IMR-90 (cell line): Measurements from ENCODE around the gene TMEM38A. TPM values are rescaled to one million over a fixed set of nuclear protein-coding genes. Genes with fewer than 3 reads are reported as not detected.

Experiments used
- ATAC-seq: fragments of 200-7000 bp; cut with Tn5 transposase; 2 replicates; pipeline ENCODE4 v1.9.1; 2020; ENCODE audit warnings: low read depth, mild to moderate bottlenecking, moderate library complexity
- BruUV-seq: library from RNA; stranded (reverse); fragments of 400-500 nt; replicated peaks from 2 replicates; lab custom pipeline; 2021; lab: Mats Ljungman, UMichigan
- CTCF ChIA-PET: fragments of 300-600 bp; formaldehyde crosslinking; extraction: SDS; loops from one replicate; lab custom pipeline; 2021; ENCODE audit warnings: antibody characterized with exemption; lab: Yijun Ruan, JAX
- POLR2A ChIA-PET: fragments of 300-600 bp; sonication (Branson Sonifier 250); formaldehyde crosslinking; loops from one replicate; lab custom pipeline; 2022; ENCODE audit warnings: antibody characterized with exemption; ENCODE audit not compliant: unreplicated experiment; lab: Charles Lee
- DNase-seq: peaks from one replicate; pipeline ENCODE4 v3.0.0; 2013
- H2AFZ ChIP-seq: replicated peaks from 2 replicates; pipeline ENCODE3; 2013; ENCODE audit warnings: low read length, mild to moderate bottlenecking; ENCODE audit not compliant: poor library complexity
- H2AK5ac ChIP-seq: 2 replicates; pipeline ENCODE4 v1.6.1; 2013; ENCODE audit warnings: low read depth, low read length, inconsistent platforms
- H2AK9ac ChIP-seq: replicated peaks from 2 replicates; pipeline ENCODE3; 2013; ENCODE audit warnings: mild to moderate bottlenecking, low read depth, low read length, moderate library complexity; ENCODE audit not compliant: poor library complexity
- H2BK120ac ChIP-seq: 2 replicates; pipeline ENCODE4 v1.6.1; 2013; ENCODE audit warnings: low read depth, low read length, inconsistent platforms
- H2BK15ac ChIP-seq: 3 replicates; pipeline ENCODE4 v1.6.1; 2013; ENCODE audit warnings: low read depth, low read length, inconsistent platforms
- H2BK20ac ChIP-seq: 2 replicates; pipeline ENCODE4 v1.6.1; 2013; ENCODE audit warnings: low read depth, mild to moderate bottlenecking, inconsistent platforms, low read length, moderate library complexity
- H2BK5ac ChIP-seq: 2 replicates; pipeline ENCODE4 v1.6.1; 2013; ENCODE audit warnings: mild to moderate bottlenecking, low read depth, low read length, inconsistent platforms; ENCODE audit not compliant: poor library complexity, severe bottlenecking
- H3K14ac ChIP-seq: replicated peaks from 2 replicates; pipeline ENCODE4 v1.6.1; 2013; ENCODE audit warnings: low read depth, low read length, inconsistent platforms
- H3K18ac ChIP-seq: 2 replicates; pipeline ENCODE4 v1.6.1; 2013; ENCODE audit warnings: low read depth, low read length, control low read depth
- H3K23ac ChIP-seq: 2 replicates; pipeline ENCODE4 v1.6.1; 2013; ENCODE audit warnings: low read depth, low read length, inconsistent platforms
- H3K27ac ChIP-seq: 2 replicates; pipeline ENCODE4 v1.5.1; 2013; ENCODE audit warnings: mild to moderate bottlenecking, control low read depth, low read length; ENCODE audit not compliant: insufficient read depth
- H3K27me3 ChIP-seq: 2 replicates; pipeline ENCODE4 v1.6.1; 2013; ENCODE audit warnings: low read length; ENCODE audit not compliant: control insufficient read depth, insufficient read depth
- H3K36me3 ChIP-seq: 2 replicates; pipeline ENCODE4 v1.6.1; 2013; ENCODE audit warnings: low read length, mixed read lengths; ENCODE audit not compliant: control insufficient read depth, insufficient read depth
- H3K4ac ChIP-seq: 2 replicates; pipeline ENCODE4 v1.6.1; 2013; ENCODE audit warnings: low read depth, low read length, inconsistent platforms
- H3K4me1 ChIP-seq: 2 replicates; pipeline ENCODE4 v1.6.1; 2013; ENCODE audit warnings: low read length, mixed read lengths; ENCODE audit not compliant: control insufficient read depth, insufficient read depth
- H3K4me2 ChIP-seq: 2 replicates; pipeline ENCODE4 v1.6.1; 2013; ENCODE audit warnings: low read depth, mild to moderate bottlenecking, control low read depth, low read length, moderate library complexity
- H3K4me3 ChIP-seq: 2 replicates; pipeline ENCODE4 v1.5.1; 2013; ENCODE audit warnings: low read depth, mild to moderate bottlenecking, control low read depth, low read length, moderate library complexity; ENCODE audit not compliant: insufficient read depth
- H3K56ac ChIP-seq: 2 replicates; pipeline ENCODE4 v1.6.1; 2013; ENCODE audit warnings: low read length, inconsistent platforms; ENCODE audit not compliant: insufficient read depth; ENCODE audit errors: extremely low read depth
- H3K79me1 ChIP-seq, 2 experiments: 2 replicates each; pipeline ENCODE4 v1.6.1; 2013; ENCODE audit warnings: low read length in 2 of 2, inconsistent platforms in 1 of 2, low read depth in 1 of 2
- H3K9ac ChIP-seq: 2 replicates; pipeline ENCODE4 v1.6.1; 2013; ENCODE audit warnings: low read depth, low read length, control low read depth
- H3K9me1 ChIP-seq: 2 replicates; pipeline ENCODE4 v1.6.1; 2013; ENCODE audit warnings: low read length, inconsistent platforms; ENCODE audit not compliant: insufficient read depth
- H3K9me3 ChIP-seq: 2 replicates; pipeline ENCODE4 v1.6.1; 2013; ENCODE audit warnings: low read length; ENCODE audit not compliant: control insufficient read depth, insufficient read depth
- H4K20me1 ChIP-seq: 2 replicates; pipeline ENCODE4 v1.6.1; 2013; ENCODE audit warnings: low read length, inconsistent platforms; ENCODE audit not compliant: insufficient read depth
- H4K5ac ChIP-seq: 2 replicates; pipeline ENCODE4 v1.6.1; 2013; ENCODE audit warnings: mild to moderate bottlenecking, low read depth, low read length, control low read depth
- H4K8ac ChIP-seq, 2 experiments: 2 replicates each; pipeline ENCODE4 v1.6.1; 2013; ENCODE audit warnings: low read depth in 2 of 2, low read length in 2 of 2, control low read depth in 1 of 2, inconsistent platforms in 1 of 2
- H4K91ac ChIP-seq: 2 replicates; pipeline ENCODE4 v1.6.1; 2013; ENCODE audit warnings: low read depth, low read length, inconsistent platforms; ENCODE audit not compliant: insufficient read depth
- BHLHE40 ChIP-seq: fragments of 150-350 bp; IDR thresholded peaks from 2 replicates; pipeline ENCODE4 v1.6.1; 2016; ENCODE audit warnings: mild to moderate bottlenecking, low read depth, low read length
- CEBPB ChIP-seq: IDR thresholded peaks from 2 replicates; pipeline ENCODE4 v1.6.1; 2012; ENCODE audit warnings: low read depth, low read length, improper control_type of control experiment
- CHD1 ChIP-seq: IDR thresholded peaks from 2 replicates; pipeline ENCODE4 v1.6.1; 2012; ENCODE audit warnings: low read depth, low read length, improper control_type of control experiment
- CTCF ChIP-seq: conservative IDR thresholded peaks from 2 replicates; pipeline ENCODE4 v1.5.1; 2012; ENCODE audit warnings: mild to moderate bottlenecking, low read depth, low read length, improper control_type of control experiment
- ELK1 ChIP-seq: fragments of 150-350 bp; IDR thresholded peaks from 2 replicates; pipeline ENCODE4 v1.6.1; 2016; ENCODE audit warnings: low read depth, mild to moderate bottlenecking, low read length, moderate library complexity, borderline replicate concordance
- FOS ChIP-seq: fragments of 150-350 bp; IDR thresholded peaks from 2 replicates; pipeline ENCODE4 v1.6.1; 2016; ENCODE audit warnings: low read depth, low read length
- MAFK ChIP-seq: IDR thresholded peaks from 2 replicates; pipeline ENCODE4 v1.6.1; 2012; ENCODE audit warnings: low read depth, low read length, improper control_type of control experiment
- MAZ ChIP-seq: IDR thresholded peaks from 2 replicates; pipeline ENCODE4 v1.6.1; 2012; ENCODE audit warnings: low read depth, mild to moderate bottlenecking, low read length, improper control_type of control experiment, moderate library complexity, borderline replicate concordance
- MXI1 ChIP-seq: IDR thresholded peaks from 2 replicates; pipeline ENCODE4 v1.6.1; 2012; ENCODE audit warnings: low read depth, mild to moderate bottlenecking, low read length, moderate library complexity, borderline replicate concordance
- NFE2L2 ChIP-seq: fragments of 150-350 bp; IDR thresholded peaks from 2 replicates; pipeline ENCODE4 v1.6.1; 2016; ENCODE audit warnings: low read depth, mild to moderate bottlenecking, low read length
- POLR2A ChIP-seq: IDR thresholded peaks from 2 replicates; pipeline ENCODE4 v1.6.1; 2012; ENCODE audit warnings: mild to moderate bottlenecking, low read depth, low read length
- RAD21 ChIP-seq: IDR thresholded peaks from 2 replicates; pipeline ENCODE4 v1.6.1; 2012; ENCODE audit warnings: low read length, improper control_type of control experiment
- RCOR1 ChIP-seq: IDR thresholded peaks from 2 replicates; pipeline ENCODE4 v1.6.1; 2012; ENCODE audit warnings: mild to moderate bottlenecking, low read length, improper control_type of control experiment; ENCODE audit not compliant: insufficient replicate concordance
- RFX5 ChIP-seq: IDR thresholded peaks from 2 replicates; pipeline ENCODE4 v1.8.0; 2012; ENCODE audit warnings: low read depth, mild to moderate bottlenecking, low read length, moderate library complexity
- SMC3 ChIP-seq: fragments of 150-350 bp; IDR thresholded peaks from 2 replicates; pipeline ENCODE4 v1.6.1; 2016; ENCODE audit warnings: low read depth, mild to moderate bottlenecking, antibody characterized with exemption, low read length, moderate library complexity
- USF2 ChIP-seq: fragments of 150-350 bp; IDR thresholded peaks from 2 replicates; pipeline ENCODE4 v1.6.1; 2017; ENCODE audit warnings: mild to moderate bottlenecking, antibody characterized with exemption, low read length, low read depth
- WGBS, 2 experiments: methylation state at CpG; one replicate each; pipeline versions ENCODE4 v1.1.5 to v1.1.7; 2013; ENCODE audit warnings: missing lambda C conversion rate in 2 of 2; ENCODE audit not compliant: insufficient read length in 1 of 2; ENCODE audit errors: extremely low coverage in 2 of 2; 5-methylcytosine and 5-hydroxymethylcytosine counted together
- dilution Hi-C: fragments of 300-500 bp; cut with HindIII; formaldehyde crosslinking; loops from one replicate; pipeline ENCODE4 v1.14.3; 2018; ENCODE audit warnings: low sequenced_read_pairs; ENCODE audit not compliant: unreplicated experiment
- in situ Hi-C: fragments of 300-500 bp; cut with MboI; formaldehyde crosslinking; loops from 3 replicates; pipeline ENCODE4 v1.14.3; 2019; ENCODE audit warnings: low sequenced_read_pairs, inconsistent platforms, mixed read lengths
- intact Hi-C: fragments of 100-400 bp; cut with micrococcal nuclease; formaldehyde crosslinking; loops from 2 replicates; pipeline ENCODE4 v1.10.0; 2022
- polyA plus RNA-seq, 3 experiments: library from polyadenylated mRNA; depleted of rRNA; stranded (reverse); fragments of >200 nt; gene quantifications; 2 replicates each; pipeline ENCODE4 v1.2.3, GENCODE V29; 2012; ENCODE audit warnings: low replicate concordance in 1 of 3
- total RNA-seq: library from RNA; depleted of rRNA; stranded (reverse); fragments of >200 nt; gene quantifications from 2 replicates; pipeline ENCODE4 v1.2.3, GENCODE V29; 2012

The TMEM38A gene
- total and polyA plus RNA-seq, 2 of the 4 experiments (the other 2 are of a cell fraction): 1.3 to 2.0 TPM

GRCh38 chr19:16652854-16653253 is 8.1 kb upstream of the TMEM38A start:
- dilution Hi-C loops: no loop called here
- Histone ChIP-seq H2BK15ac (no peak overlapping the region), H3K4me2 (no peak overlapping the region), H4K91ac (no peak overlapping the region), H3K27ac (no peak overlapping the region), H3K36me3 (peaks cover 60% of the 10 kb centered on the region), H2AFZ (no peak overlapping the region), H3K56ac (no peak overlapping the region), H3K9me3 (no peaks in the 10 kb centered on the region), H3K79me1 (peaks cover 46 to 70% of the 10 kb centered on the region in 2 experiments), H3K9me1 (peaks cover 25% of the 10 kb centered on the region), H3K18ac (no peak overlapping the region), H4K8ac (no peak overlapping the region), H3K4ac (no peak overlapping the region), H2BK5ac (no peak overlapping the region), H2AK9ac (no peak overlapping the region), H4K20me1 (peaks cover 35% of the 10 kb centered on the region), H2AK5ac (no peak overlapping the region), H3K4me3 (no peak overlapping the region), H3K9ac (no peak overlapping the region), H3K23ac (no peak overlapping the region), H2BK120ac (no peak overlapping the region), H2BK20ac (no peak overlapping the region), H4K5ac (no peak overlapping the region), H3K14ac (no peak overlapping the region), H3K27me3 (no peaks in the 10 kb centered on the region), H3K4me1 (no peaks in the 10 kb centered on the region)
- no TSS peak for BruUV-seq
- TF ChIP-seq RFX5 (no peak), CEBPB (no peak), MXI1 (no peak), CHD1 (no peak), ELK1 (no peak), FOS (no peak), SMC3 (no peak), USF2 (no peak), RAD21 (no peak), POLR2A (no peak), BHLHE40 (no peak), NFE2L2 (no peak), MAFK (no peak), RCOR1 (no peak), CTCF (no peak), MAZ (no peak)
- DNase-seq (no peak), ATAC-seq (no peak)
- intact Hi-C loops: no loop called here
- WGBS, 2 experiments: 47% methylated on average over 4 of the region's 7 CpGs; no CpG with 5 or more reads in 1 of the 2 experiments
- CTCF ChIA-PET: no interaction called here
- in situ Hi-C loops: no loop called here
- POLR2A ChIA-PET: no interaction called here
